Bronchial epithelial cell (primary cell): Measurements from ENCODE around the gene CTLA4. TPM values are rescaled to one million over a fixed set of nuclear protein-coding genes. Genes with fewer than 3 reads are reported as not detected.

Experiments
- DNase-seq: peaks from one replicate; pipeline ENCODE4 v3.0.0-alpha.2; 2010; ENCODE audit warnings: low read depth
- FAIRE-seq: peaks from 2 replicates; lab custom pipeline; 2011; peaks lifted over from hg19 to GRCh38; lab: Jason Lieb, UNC
- H3K27me3 ChIP-seq: 2 replicates; pipeline ENCODE4 v1.5.1; 2011; ENCODE audit warnings: low read length; ENCODE audit not compliant: control insufficient read depth, insufficient read depth
- H3K36me3 ChIP-seq: 2 replicates; pipeline ENCODE4 v1.5.1; 2011; ENCODE audit warnings: low read length; ENCODE audit not compliant: control insufficient read depth, insufficient read depth
- H3K4me3 ChIP-seq: 2 replicates; pipeline ENCODE4 v1.5.1; 2011; ENCODE audit warnings: mild to moderate bottlenecking, low read depth, low read length, control low read depth
- total RNA-seq: library from RNA; depleted of rRNA; stranded (reverse); fragments of >200 nt; gene quantifications from 2 replicates; pipeline ENCODE4 v1.2.1, GENCODE V29; 2014
- TF ChIP-seq, protein P1 (sequence below): IDR thresholded peaks from 2 replicates; pipeline ENCODE4 v1.5.1; 2011; ENCODE audit warnings: mild to moderate bottlenecking, moderate library complexity, low read length, control low read depth, inconsistent platforms; ENCODE audit not compliant: insufficient read depth, severe bottlenecking

The CTLA4 gene
- total RNA-seq, 1 donor from 2014 or later, result not detected

DNA sequence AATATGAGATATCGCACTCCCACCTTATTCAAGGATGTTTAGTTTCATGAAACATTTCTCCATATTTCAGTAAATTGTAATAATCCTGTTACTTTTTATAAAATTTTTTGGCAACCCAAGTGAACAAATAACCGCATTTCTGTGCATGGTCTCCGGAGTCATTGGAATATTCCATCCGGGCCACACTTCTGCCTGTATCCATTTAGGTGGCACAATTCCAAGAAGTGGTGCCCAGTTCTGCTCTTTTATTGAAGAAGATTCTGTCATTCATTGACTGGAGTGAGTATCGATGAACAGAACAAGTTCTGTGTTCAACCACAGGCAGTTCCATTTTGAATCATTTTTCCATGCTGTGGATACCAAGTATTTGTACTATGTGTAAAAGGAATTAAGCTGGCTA is 42.4 kb downstream of the CTLA4 start:
- Histone ChIP-seq H3K36me3 (no peaks in the 10 kb centered on the region), H3K4me3 (no peak overlapping the region), H3K27me3 (no peaks in the 10 kb centered on the region)
- TF ChIP-seq, protein P1, sequence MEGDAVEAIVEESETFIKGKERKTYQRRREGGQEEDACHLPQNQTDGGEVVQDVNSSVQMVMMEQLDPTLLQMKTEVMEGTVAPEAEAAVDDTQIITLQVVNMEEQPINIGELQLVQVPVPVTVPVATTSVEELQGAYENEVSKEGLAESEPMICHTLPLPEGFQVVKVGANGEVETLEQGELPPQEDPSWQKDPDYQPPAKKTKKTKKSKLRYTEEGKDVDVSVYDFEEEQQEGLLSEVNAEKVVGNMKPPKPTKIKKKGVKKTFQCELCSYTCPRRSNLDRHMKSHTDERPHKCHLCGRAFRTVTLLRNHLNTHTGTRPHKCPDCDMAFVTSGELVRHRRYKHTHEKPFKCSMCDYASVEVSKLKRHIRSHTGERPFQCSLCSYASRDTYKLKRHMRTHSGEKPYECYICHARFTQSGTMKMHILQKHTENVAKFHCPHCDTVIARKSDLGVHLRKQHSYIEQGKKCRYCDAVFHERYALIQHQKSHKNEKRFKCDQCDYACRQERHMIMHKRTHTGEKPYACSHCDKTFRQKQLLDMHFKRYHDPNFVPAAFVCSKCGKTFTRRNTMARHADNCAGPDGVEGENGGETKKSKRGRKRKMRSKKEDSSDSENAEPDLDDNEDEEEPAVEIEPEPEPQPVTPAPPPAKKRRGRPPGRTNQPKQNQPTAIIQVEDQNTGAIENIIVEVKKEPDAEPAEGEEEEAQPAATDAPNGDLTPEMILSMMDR, result no peak
- FAIRE-seq (no peak), DNase-seq (no peak)

DNA sequence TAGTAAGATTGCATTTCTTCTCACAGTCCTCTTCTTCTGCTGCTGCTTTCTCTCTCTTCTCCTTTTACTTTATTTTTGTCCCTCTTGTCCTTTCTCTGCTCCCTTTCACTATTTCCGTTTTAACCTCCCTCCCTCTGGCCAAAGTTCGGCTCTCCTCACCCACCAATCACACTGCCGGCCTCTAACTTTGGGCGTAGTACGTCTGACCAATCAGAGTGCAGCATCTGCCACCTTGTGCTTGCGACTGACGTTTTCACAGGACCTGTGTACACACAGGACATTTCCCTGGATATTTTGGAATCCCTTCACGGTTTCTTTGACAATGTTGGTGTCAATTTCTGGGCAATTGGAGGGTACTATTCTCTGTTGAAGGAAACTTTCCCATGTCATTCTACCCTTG is 46.4 kb downstream of the CTLA4 start:
- Histone ChIP-seq H3K27me3 (no peaks in the 10 kb centered on the region), H3K36me3 (no peaks in the 10 kb centered on the region), H3K4me3 (no peak overlapping the region)
- no peak for FAIRE-seq
- no peak for DNase-seq
- TF ChIP-seq, protein P1, result no peak

DNA sequence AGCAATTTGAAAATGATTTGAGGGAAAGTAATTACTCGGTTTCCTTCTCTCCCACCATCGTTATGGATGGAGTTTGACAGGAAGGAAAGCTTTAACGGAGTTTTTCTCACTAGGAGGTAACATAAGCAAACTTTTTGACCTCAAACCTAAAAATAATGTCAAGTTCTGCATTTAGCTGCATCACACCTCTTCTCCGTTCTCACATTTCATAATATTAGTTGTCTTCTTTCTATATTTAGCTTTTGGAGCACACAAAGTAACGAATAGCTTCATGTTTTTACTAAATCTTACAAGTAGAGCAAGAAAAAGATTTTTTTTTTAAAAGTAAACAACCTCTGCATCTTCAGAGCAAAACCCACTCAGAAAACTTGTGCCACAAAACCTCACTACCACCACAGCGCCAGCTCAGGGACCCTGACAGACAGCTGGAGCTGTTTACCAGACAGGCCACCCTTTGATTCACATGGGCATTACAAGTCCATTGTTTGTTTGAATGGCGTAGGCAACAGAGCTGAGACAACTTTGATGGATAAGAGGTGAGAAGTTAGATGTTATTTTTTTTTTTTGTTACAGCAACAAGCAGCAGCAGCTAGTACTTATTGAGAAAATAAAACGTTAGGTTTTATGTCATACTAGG is 47.1 kb downstream of the CTLA4 start:
- DNase-seq (no peak), FAIRE-seq (no peak)
- TF ChIP-seq, protein P1, result no peak
- Histone ChIP-seq H3K27me3 (no peaks in the 10 kb centered on the region), H3K4me3 (no peak overlapping the region), H3K36me3 (no peaks in the 10 kb centered on the region)

DNA sequence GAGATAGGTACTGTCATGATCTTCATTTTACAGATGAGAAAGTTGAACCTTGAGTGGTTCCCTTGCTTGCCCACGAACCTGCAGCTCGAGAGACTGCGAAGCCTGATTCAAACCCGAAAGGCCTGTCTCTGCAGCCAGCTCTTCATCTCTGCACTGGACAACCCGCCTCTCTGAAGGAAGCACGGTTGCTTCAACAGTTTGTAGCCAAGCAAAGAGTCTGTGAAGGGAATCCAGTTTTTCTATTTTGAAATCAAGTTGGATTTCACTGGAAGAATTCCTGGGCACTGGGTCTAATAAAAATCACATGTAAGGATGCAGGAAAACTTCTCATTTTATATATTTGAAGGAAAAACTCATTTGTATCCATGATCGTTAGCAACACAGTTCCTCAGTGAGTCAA is 47.7 kb downstream of the CTLA4 start:
- TF ChIP-seq, protein P1, result no peak

DNA sequence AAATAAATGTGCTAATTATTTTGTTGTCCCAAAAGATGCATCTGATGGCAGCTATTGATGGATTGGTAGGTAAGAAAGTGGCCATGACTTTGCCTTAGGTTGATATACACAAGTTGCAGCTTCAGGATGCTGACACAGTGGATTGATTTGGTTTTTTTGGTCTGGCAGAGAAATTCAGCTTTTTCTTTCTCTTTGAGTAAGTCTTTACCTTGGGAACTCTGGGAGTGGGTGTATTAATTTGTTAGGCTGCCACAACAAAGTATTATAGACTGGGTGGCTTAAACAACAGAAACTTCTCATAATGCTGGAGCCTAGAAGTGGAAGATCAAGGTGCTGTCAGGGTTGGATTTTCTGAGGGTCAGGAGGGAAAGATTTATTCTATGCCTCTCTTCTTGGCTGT is 49.2 kb downstream of the CTLA4 start:
- FAIRE-seq, result no peak
- H3K27me3 ChIP-seq, result no peaks in the 10 kb centered on the region

More for the DNA sequence above, 47.7 kb downstream of the CTLA4 start:
- DNase-seq, result no peak
- Histone ChIP-seq H3K4me3 (no peak overlapping the region), H3K27me3 (no peaks in the 10 kb centered on the region), H3K36me3 (no peaks in the 10 kb centered on the region)
- no peak for FAIRE-seq

More for the DNA sequence above, 49.2 kb downstream of the CTLA4 start:
- Histone ChIP-seq H3K4me3 (no peak overlapping the region), H3K36me3 (no peaks in the 10 kb centered on the region)
- TF ChIP-seq, protein P1, result no peak
- no peak for DNase-seq
